Stimulated activated CD4-positive, alpha-beta T cell treated with anti-CD3 and anti-CD28 coated beads, Interleukin-4, amount 100 ng/mL, for 4 hours (primary cell): ENCODE data around the gene INTS6L.
"Not testable (repeated sequence)": the region's sequence is repeated elsewhere in the genome, so short reads cannot be mapped to it uniquely, and the experiment has no call there.

Experiments used
- DNase-seq, 2 experiments: peaks; one replicate each; pipeline ENCODE4 v3.0.0-alpha.2; 2020

The INTS6L gene

GRCh38 chrX:135624408-135625204 lies 104.1 kb downstream of the INTS6L start:
- DNase-seq, result not testable (repeated sequence)

GRCh38 chrX:135625995-135626394 lies 105.5 kb downstream of the INTS6L start:
- no peak for DNase-seq

- DNase-seq, result no peak
These were observed 108.9 kb downstream of the INTS6L start for GRCh38 chrX:135629342-135629741.
